OCI-LY3 (cell line): Measurements from ENCODE around the gene WNK4.

Experiments
- H2AFZ ChIP-seq: fragments of 200-600, 300-600 bp; shearing (Covaris generic); 2 replicates; pipeline ENCODE4 v1.6.0; 2014; ENCODE audit warnings: antibody characterized with exemption, low read depth, low read length
- H3K27ac ChIP-seq: fragments of 200-600, 300-600 bp; sonication (generic); 2 replicates; pipeline ENCODE4 v1.5.1; 2014; ENCODE audit warnings: mild to moderate bottlenecking, low read length, moderate library complexity, mixed read lengths
- H3K27me3 ChIP-seq: fragments of 200-600, 300-600 bp; sonication (generic); 2 replicates; pipeline ENCODE4 v1.6.1; 2014; ENCODE audit warnings: low read depth, low read length, mixed read lengths
- H3K36me3 ChIP-seq: fragments of 200-600, 300-600 bp; sonication (generic); replicated peaks from 2 replicates; pipeline ENCODE3; 2014; ENCODE audit warnings: low read depth, low read length, mixed read lengths
- H3K4me1 ChIP-seq: fragments of 300-600, 200-600 bp; sonication (generic); 2 replicates; pipeline ENCODE4 v1.6.1; 2014; ENCODE audit warnings: low read length, mixed read lengths
- H3K4me2 ChIP-seq: fragments of 200-600, 300-600 bp; sonication (generic); 2 replicates; pipeline ENCODE4 v1.6.1; 2014; ENCODE audit warnings: low read length, mixed read lengths
- H3K4me3 ChIP-seq: fragments of 300-600, 200-600 bp; sonication (generic); 2 replicates; pipeline ENCODE4 v1.5.1; 2014; ENCODE audit warnings: antibody characterized with exemption, mild to moderate bottlenecking, low read length, moderate library complexity
- H3K79me2 ChIP-seq: fragments of 300-600, 200-600 bp; shearing (Covaris generic); 2 replicates; pipeline ENCODE4 v1.6.1; 2014; ENCODE audit warnings: mild to moderate bottlenecking, low read length, mixed read lengths
- H3K9ac ChIP-seq: fragments of 300-600, 200-600 bp; shearing (Covaris generic); 2 replicates; pipeline ENCODE4 v1.6.0; 2014; ENCODE audit warnings: mild to moderate bottlenecking, low read length, moderate library complexity
- H3K9me3 ChIP-seq: fragments of 200-600, 300-600 bp; shearing (Covaris generic); 2 replicates; pipeline ENCODE4 v1.6.1; 2014; ENCODE audit warnings: low read length, mixed read lengths; ENCODE audit not compliant: insufficient read depth
- H4K20me1 ChIP-seq: fragments of 200-600, 300-600 bp; sonication (generic); 2 replicates; pipeline ENCODE4 v1.6.1; 2016; ENCODE audit warnings: low read length, mixed read lengths; ENCODE audit not compliant: insufficient read depth
- CTCF ChIP-seq: fragments of 200-600, 300-600 bp; sonication (generic); IDR thresholded peaks from 2 replicates; pipeline ENCODE4 v1.5.1; 2014; ENCODE audit warnings: antibody characterized with exemption, low read length, low read depth
- EZH2phosphoT487 ChIP-seq: fragments of 200-600 bp; shearing (Covaris generic); IDR thresholded peaks from 2 replicates; pipeline ENCODE4 v1.6.1; 2018; ENCODE audit warnings: antibody characterized with exemption, mixed run types, low read depth

WNK4 gene

GRCh38 chr17:42744283-42744805 lies 36.1 kb upstream of the WNK4 start:
- H3K9ac ChIP-seq, result peak overlapping the region; percentile 81
- no peaks in the 10 kb centered on the region for H4K20me1 ChIP-seq
- peak overlapping the region; percentile 70 for H3K27ac ChIP-seq
- peak overlapping the region; percentile 99 for H3K4me2 ChIP-seq
- peak overlapping the region; percentile 91 for H3K4me3 ChIP-seq
- H3K27me3 ChIP-seq, result no peaks in the 10 kb centered on the region
- peaks cover 4% of the 10 kb centered on the region; the same call in 1 of the 2 replicates for H3K9me3 ChIP-seq
- peaks cover 13% of the 10 kb centered on the region for H3K4me1 ChIP-seq
- TF ChIP-seq CTCF (peak; percentile 30), EZH2phosphoT487 (no peak)
- peak overlapping the region; percentile 52 for H2AFZ ChIP-seq
- H3K36me3 ChIP-seq, result no peaks in the 10 kb centered on the region
- peaks cover 29% of the 10 kb centered on the region for H3K79me2 ChIP-seq

DNA sequence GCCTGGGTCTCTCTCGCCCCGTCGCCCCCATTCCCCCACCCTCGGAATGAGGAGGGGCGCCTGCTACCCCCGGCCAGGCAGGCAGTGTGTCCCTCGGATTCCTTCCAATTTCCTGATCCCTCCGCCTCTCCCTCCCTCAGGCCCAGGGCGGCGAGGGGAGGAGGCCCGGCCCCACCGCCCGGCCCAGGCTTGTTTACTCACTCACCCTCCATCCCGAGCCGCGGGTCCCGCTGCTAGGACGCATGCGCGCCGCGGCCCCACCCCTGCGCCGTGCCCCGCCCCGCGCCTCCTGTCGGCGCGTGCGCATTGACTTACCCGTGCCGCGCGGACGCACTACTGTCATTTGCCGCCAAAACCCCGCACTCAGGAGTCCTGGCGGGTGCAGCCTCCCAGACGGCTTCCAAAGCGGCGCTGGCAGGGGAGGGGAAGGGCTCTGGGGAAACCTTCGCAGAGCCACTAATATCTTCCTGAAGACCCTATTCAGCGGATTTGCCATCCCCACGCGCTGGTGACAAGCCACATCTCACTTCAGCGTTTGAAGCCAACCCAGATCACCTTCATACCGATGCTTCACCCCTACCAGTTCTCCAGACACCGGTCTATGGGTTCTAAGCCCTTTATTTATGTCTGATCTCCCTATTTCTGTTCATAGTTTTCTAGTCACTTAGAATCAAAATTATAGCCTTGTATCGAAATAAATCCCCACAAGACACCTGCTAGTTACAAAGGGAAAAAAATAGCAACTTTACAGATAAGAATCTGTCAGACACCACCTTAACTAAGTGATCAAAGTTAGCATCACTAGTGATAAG lies 35.4 kb upstream of the WNK4 start, which contains the start of gene EZH1:
TSS of gene EZH1 (minus strand) at position 235 of the 812 bp plus-strand sequence. CDS start 16,099 bp downstream, outside the sequence.
- Histone ChIP-seq H3K9me3 (peaks cover 4% of the 10 kb centered on the region; the same call in 1 of the 2 replicates), H2AFZ (peak within 1 kb of the TSS; percentile 84), H3K36me3 (no peaks in the 10 kb centered on the region), H3K4me2 (peak within 1 kb of the TSS; percentile 99), H3K4me1 (peaks cover 13% of the 10 kb centered on the region), H3K79me2 (peaks cover 29% of the 10 kb centered on the region), H3K27ac (peak within 1 kb of the TSS; percentile 70), H3K9ac (peak within 1 kb of the TSS; percentile 81), H3K27me3 (no peaks in the 10 kb centered on the region), H3K4me3 (peak within 1 kb of the TSS; percentile 91), H4K20me1 (no peaks in the 10 kb centered on the region)
- TF ChIP-seq EZH2phosphoT487, result no peak
- TF ChIP-seq CTCF, result no peak

GRCh38 chr17:42748202-42748907 lies 32.1 kb upstream of the WNK4 start:
- no peak overlapping the region for H3K9ac ChIP-seq
- no peak overlapping the region for H3K27ac ChIP-seq
- peaks cover 23% of the 10 kb centered on the region for H3K4me1 ChIP-seq
- peaks cover 12% of the 10 kb centered on the region for H3K79me2 ChIP-seq
- TF ChIP-seq EZH2phosphoT487, result no peak
- no peak for TF ChIP-seq CTCF
- H4K20me1 ChIP-seq, result no peaks in the 10 kb centered on the region
- no peaks in the 10 kb centered on the region for H3K36me3 ChIP-seq
- H3K4me3 ChIP-seq, result no peak overlapping the region
- peaks cover 4% of the 10 kb centered on the region; the same call in 1 of the 2 replicates for H3K9me3 ChIP-seq
- H3K27me3 ChIP-seq, result no peaks in the 10 kb centered on the region
- H3K4me2 ChIP-seq, result no peak overlapping the region
- H2AFZ ChIP-seq, result no peak overlapping the region
